ENCODE results near the gene MAP3K7CL. TPM values are rescaled to one million over a fixed set of nuclear protein-coding genes. Genes with fewer than 3 reads are reported as not detected.

The MAP3K7CL gene
- polyA plus RNA-seq, 1 donor (not counting 4 experiments of a cell fraction or from before 2014, with no cell fraction given) = 17.3 TPM

GRCh38 chr21:29209696-29210095 is 79.3 kb downstream of the MAP3K7CL start:
- H3K9me3 ChIP-seq (ENCODE audit: control insufficient read depth, low read depth, low read length) = no peaks in the 10 kb centered on the region
- no peak overlapping the region for H3K27ac ChIP-seq (ENCODE audit: control insufficient read depth, insufficient read depth, low read length)
- dilution Hi-C loops (cut with MboI; ENCODE audit: extremely low pct_ligation_motif_present, low sequenced_read_pairs) = no loop called here
- no peak overlapping the region for H3K4me3 ChIP-seq (ENCODE audit: control insufficient read depth in 2 of 3, extremely low read depth in 1 of 3, insufficient read depth in 2 of 3, low read depth in 1 of 3, low read length in 3 of 3)
- no peak overlapping the region for H2AFZ ChIP-seq (ENCODE audit: control insufficient read depth, low read length)
- no peaks in the 10 kb centered on the region for H3K36me3 ChIP-seq (ENCODE audit: control insufficient read depth in 2 of 2, extremely low read depth in 1 of 2, insufficient read depth in 2 of 2, low read length in 2 of 2)
- H3K9ac ChIP-seq (ENCODE audit: control insufficient read depth, extremely low read depth, insufficient read depth, low read length) = no peak overlapping the region
- DNase-seq (ENCODE audit: low read depth, low spot score) = no peak
- no peak overlapping the region for H3K4me2 ChIP-seq (ENCODE audit: control insufficient read depth, extremely low read depth, insufficient read depth, low read depth, low read length)
- H3K4me1 ChIP-seq (ENCODE audit: control insufficient read depth, extremely low read depth, insufficient read depth, low read length) = peaks cover 8% of the 10 kb centered on the region
- H3K79me2 ChIP-seq (ENCODE audit: control insufficient read depth, insufficient read depth, low read length) = no peaks in the 10 kb centered on the region
- no peaks in the 10 kb centered on the region for H4K20me1 ChIP-seq (ENCODE audit: control insufficient read depth, extremely low read depth, insufficient read depth, low read length)
- H3K9me1 ChIP-seq (ENCODE audit: control insufficient read depth, extremely low read depth, insufficient read depth, low read length) = no peaks in the 10 kb centered on the region
- TF ChIP-seq EZH2 (IDR thresholded peaks at IDR 0.05; ENCODE audit: low read length) (no peak), CTCF (optimal IDR thresholded peaks at IDR 0.05 in 1 of 3, IDR thresholded peaks at IDR 0.05 in 1 of 3, conservative IDR thresholded peaks at IDR 0.05 in 1 of 3; ENCODE audit: extremely low read depth in 1 of 3, insufficient read depth in 2 of 3, low read length in 3 of 3) (no peak)
- H3K27me3 ChIP-seq (ENCODE audit: control insufficient read depth, extremely low read depth, insufficient read depth, low read length) = no peaks in the 10 kb centered on the region
- FAIRE-seq = no peak

GRCh38 chr21:29211205-29211604 is 80.8 kb downstream of the MAP3K7CL start:
- FAIRE-seq = no peak
- no peak overlapping the region for H3K27ac ChIP-seq (ENCODE audit: control insufficient read depth, insufficient read depth, low read length)
- H3K9ac ChIP-seq (ENCODE audit: control insufficient read depth, extremely low read depth, insufficient read depth, low read length) = no peak overlapping the region
- no peak overlapping the region for H2AFZ ChIP-seq (ENCODE audit: control insufficient read depth, low read length)
- H3K36me3 ChIP-seq (ENCODE audit: control insufficient read depth in 2 of 2, extremely low read depth in 1 of 2, insufficient read depth in 2 of 2, low read length in 2 of 2) = no peaks in the 10 kb centered on the region
- H4K20me1 ChIP-seq (ENCODE audit: control insufficient read depth, extremely low read depth, insufficient read depth, low read length) = no peaks in the 10 kb centered on the region
- no peaks in the 10 kb centered on the region for H3K9me3 ChIP-seq (ENCODE audit: control insufficient read depth, low read depth, low read length)
- no peak for DNase-seq (ENCODE audit: low read depth, low spot score)
- TF ChIP-seq EZH2 (IDR thresholded peaks at IDR 0.05; ENCODE audit: low read length) = no peak
- no peak for TF ChIP-seq CTCF (optimal IDR thresholded peaks at IDR 0.05 in 1 of 3, IDR thresholded peaks at IDR 0.05 in 1 of 3, conservative IDR thresholded peaks at IDR 0.05 in 1 of 3; ENCODE audit: extremely low read depth in 1 of 3, insufficient read depth in 2 of 3, low read length in 3 of 3)
- H3K4me3 ChIP-seq (ENCODE audit: control insufficient read depth in 2 of 3, extremely low read depth in 1 of 3, insufficient read depth in 2 of 3, low read depth in 1 of 3, low read length in 3 of 3) = no peak overlapping the region
- H3K4me1 ChIP-seq (ENCODE audit: control insufficient read depth, extremely low read depth, insufficient read depth, low read length) = peaks cover 8% of the 10 kb centered on the region
- H3K4me2 ChIP-seq (ENCODE audit: control insufficient read depth, extremely low read depth, insufficient read depth, low read depth, low read length) = no peak overlapping the region
- dilution Hi-C loops (cut with MboI; ENCODE audit: extremely low pct_ligation_motif_present, low sequenced_read_pairs) = no loop called here
- no peaks in the 10 kb centered on the region for H3K27me3 ChIP-seq (ENCODE audit: control insufficient read depth, extremely low read depth, insufficient read depth, low read length)
- no peaks in the 10 kb centered on the region for H3K79me2 ChIP-seq (ENCODE audit: control insufficient read depth, insufficient read depth, low read length)
- H3K9me1 ChIP-seq (ENCODE audit: control insufficient read depth, extremely low read depth, insufficient read depth, low read length) = no peaks in the 10 kb centered on the region

All from keratinocyte (primary cell).